OCI-LY7 (cell line): Measurements from ENCODE around the gene CAMKK1. TPM values are rescaled to one million over a fixed set of nuclear protein-coding genes. Genes with fewer than 3 reads are reported as not detected.

Source experiments
- BruUV-seq: library from RNA; stranded (reverse); fragments of 400-500 nt; replicated peaks from 2 replicates; lab custom pipeline; 2021; lab: Mats Ljungman, UMichigan
- CTCF ChIA-PET: fragments of 300-600 bp; sonication (Branson Sonifier 250); formaldehyde crosslinking; loops from one replicate; lab custom pipeline; 2022; ENCODE audit warnings: antibody characterized with exemption; ENCODE audit not compliant: unreplicated experiment; lab: Charles Lee
- POLR2A ChIA-PET: fragments of 300-600 bp; sonication (Branson Sonifier 250); formaldehyde crosslinking; loops from one replicate; lab custom pipeline; 2022; ENCODE audit warnings: antibody characterized with exemption; lab: Charles Lee
- DNase-seq: peaks from one replicate; pipeline ENCODE4 v3.0.0-alpha.2; 2015; ENCODE audit warnings: low spot score
- H2AFZ ChIP-seq: fragments of 200-600 bp; sonication (generic), shearing (Covaris generic); 2 replicates; pipeline ENCODE4 v1.6.1; 2014; ENCODE audit warnings: mild to moderate bottlenecking, antibody characterized with exemption, low read length, moderate library complexity
- H3K27ac ChIP-seq: fragments of 200-600 bp; sonication (generic); 2 replicates; pipeline ENCODE4 v1.5.1; 2014; ENCODE audit warnings: mixed run types, low read depth, mild to moderate bottlenecking, moderate library complexity, low read length, inconsistent platforms; ENCODE audit not compliant: poor library complexity, severe bottlenecking
- H3K36me3 ChIP-seq: fragments of 200-600 bp; sonication (generic); 2 replicates; pipeline ENCODE4 v1.6.1; 2014; ENCODE audit warnings: mild to moderate bottlenecking, antibody characterized with exemption, low read length, moderate library complexity, mixed read lengths; ENCODE audit not compliant: insufficient read depth
- H3K4me1 ChIP-seq: fragments of 200-600 bp; sonication (generic); 2 replicates; pipeline ENCODE4 v1.5.1; 2014; ENCODE audit warnings: mild to moderate bottlenecking, low read length; ENCODE audit not compliant: insufficient read depth, poor library complexity, severe bottlenecking
- H3K4me2 ChIP-seq: fragments of 200-600 bp; sonication (generic); 2 replicates; pipeline ENCODE4 v1.6.1; 2014; ENCODE audit warnings: mild to moderate bottlenecking, low read length
- H3K4me3 ChIP-seq: fragments of 200-600 bp; sonication (generic); 2 replicates; pipeline ENCODE4 v1.5.1; 2014; ENCODE audit warnings: mild to moderate bottlenecking, low read depth, low read length; ENCODE audit not compliant: poor library complexity, severe bottlenecking
- H3K79me2 ChIP-seq: fragments of 200-600 bp; sonication (generic); 2 replicates; pipeline ENCODE4 v1.6.1; 2016; ENCODE audit warnings: low read depth, mild to moderate bottlenecking, low read length, moderate library complexity, mixed read lengths; ENCODE audit not compliant: insufficient read depth
- H3K9me2 ChIP-seq: fragments of 200-600 bp; sonication (generic); 2 replicates; pipeline ENCODE4 v1.6.1; 2016; ENCODE audit warnings: mild to moderate bottlenecking, low read length, mixed read lengths; ENCODE audit not compliant: insufficient read depth
- H3K9me3 ChIP-seq: fragments of 200-600 bp; sonication (generic); 2 replicates; pipeline ENCODE4 v1.6.1; 2014; ENCODE audit warnings: mild to moderate bottlenecking, mixed run types, low read length, mixed read lengths
- H4K20me1 ChIP-seq: fragments of 200-600 bp; sonication (generic); 2 replicates; pipeline ENCODE4 v1.6.1; 2014; ENCODE audit warnings: mild to moderate bottlenecking, antibody characterized with exemption, low read length, moderate library complexity, mixed read lengths; ENCODE audit not compliant: insufficient read depth
- CTCF ChIP-seq: fragments of 200-600 bp; sonication (generic); conservative IDR thresholded peaks from 2 replicates; pipeline ENCODE4 v1.5.1; 2014; ENCODE audit warnings: mild to moderate bottlenecking, antibody characterized with exemption, low read length, moderate library complexity, mixed read lengths
- EZH2phosphoT487 ChIP-seq: fragments of 200-600 bp; sonication (generic); IDR thresholded peaks from 2 replicates; pipeline ENCODE4 v1.6.1; 2018; ENCODE audit warnings: low read depth, borderline replicate concordance, mild to moderate bottlenecking, mixed run types, antibody characterized with exemption, low read length, moderate library complexity, mixed read lengths
- intact Hi-C: fragments of 100-400 bp; cut with micrococcal nuclease; formaldehyde crosslinking; loops from one replicate; pipeline ENCODE4 v1.10.0; 2022; ENCODE audit not compliant: unreplicated experiment
- total RNA-seq, 2 experiments: library from RNA; depleted of rRNA in 1 of 2; stranded (reverse); fragments of >200 nt in 1 of 2; shearing (Covaris generic) in 1 of 2; gene quantifications; 2 replicates each; pipeline ENCODE4 v1.2.3, GENCODE V29; 2014 to 2022

Gene CAMKK1
- total RNA-seq, 2 experiments from 2014 or later, result 2.7 TPM

GRCh38 chr17:3814361-3814760 is 78.5 kb downstream of the CAMKK1 start:
- POLR2A ChIA-PET, result no interaction called here
- peaks cover 97% of the 10 kb centered on the region for H3K36me3 ChIP-seq

GRCh38 chr17:3813171-3813570 is 79.7 kb downstream of the CAMKK1 start:
- no peaks in the 10 kb centered on the region for H3K79me2 ChIP-seq
- no peak overlapping the region for H3K27ac ChIP-seq
- ChIA-PET CTCF (no interaction called here), POLR2A (no interaction called here)
- H3K4me1 ChIP-seq, result peaks cover 35% of the 10 kb centered on the region
- no peak overlapping the region for H3K4me2 ChIP-seq
- H3K36me3 ChIP-seq, result peaks cover 95% of the 10 kb centered on the region
- no peak overlapping the region for H3K4me3 ChIP-seq
- TF ChIP-seq CTCF (no peak), EZH2phosphoT487 (no peak)
- no peak overlapping the region for H2AFZ ChIP-seq
- H3K9me2 ChIP-seq, result no peaks in the 10 kb centered on the region
- H4K20me1 ChIP-seq, result no peaks in the 10 kb centered on the region
- no peak for DNase-seq
- H3K9me3 ChIP-seq, result no peaks in the 10 kb centered on the region
- no TSS peak for BruUV-seq
- intact Hi-C loops, result no loop called here

More at GRCh38 chr17:3814361-3814760, 78.5 kb downstream of the CAMKK1 start:
- BruUV-seq, result no TSS peak
- intact Hi-C loops, result no loop called here
- Histone ChIP-seq H2AFZ (no peak overlapping the region), H3K4me3 (no peak overlapping the region), H3K4me2 (no peak overlapping the region), H3K4me1 (peaks cover 35% of the 10 kb centered on the region), H3K79me2 (no peaks in the 10 kb centered on the region), H3K9me2 (no peaks in the 10 kb centered on the region), H3K9me3 (no peaks in the 10 kb centered on the region), H3K27ac (no peak overlapping the region), H4K20me1 (no peaks in the 10 kb centered on the region)
- no peak for TF ChIP-seq EZH2phosphoT487
- CTCF ChIA-PET, result no interaction called here
- DNase-seq, result no peak

- H3K9me3 ChIP-seq, result no peaks in the 10 kb centered on the region
- peaks cover 35% of the 10 kb centered on the region for H3K4me1 ChIP-seq
- TF ChIP-seq CTCF (no peak), EZH2phosphoT487 (no peak)
- no peak overlapping the region for H2AFZ ChIP-seq
- DNase-seq, result no peak
- no peaks in the 10 kb centered on the region for H3K9me2 ChIP-seq
- ChIA-PET POLR2A (no interaction called here), CTCF (no interaction called here)
- no peak overlapping the region for H3K27ac ChIP-seq
- H4K20me1 ChIP-seq, result no peaks in the 10 kb centered on the region
- intact Hi-C loops, result no loop called here
- H3K4me2 ChIP-seq, result no peak overlapping the region
- no peaks in the 10 kb centered on the region for H3K79me2 ChIP-seq
- BruUV-seq, result no TSS peak
- H3K4me3 ChIP-seq, result no peak overlapping the region
- H3K36me3 ChIP-seq, result peaks cover 95% of the 10 kb centered on the region
Measured at GRCh38 chr17:3812771-3813170, 80.1 kb downstream of the CAMKK1 start.
